GM23248 (cell line): ENCODE data around the gene TAF3.

Source experiments
- EZH2 ChIP-seq: fragments of 200-600 bp; sonication (generic); IDR thresholded peaks from 2 replicates; pipeline ENCODE4 v1.6.1; 2018; ENCODE audit warnings: antibody characterized with exemption, mild to moderate bottlenecking; ENCODE audit not compliant: insufficient read depth, poor library complexity, severe bottlenecking
- EZH2phosphoT487 ChIP-seq: fragments of 200-600 bp; sonication (generic); IDR thresholded peaks from 2 replicates; pipeline ENCODE4 v1.6.1; 2018; ENCODE audit warnings: antibody characterized with exemption, moderate library complexity, mild to moderate bottlenecking, low read depth; ENCODE audit not compliant: insufficient read depth

- TF ChIP-seq EZH2 (no peak), EZH2phosphoT487 (no peak)
These were observed 126.2 kb downstream of the TAF3 start for GRCh38 chr10:7944537-7944936.
